HCT116 (cell line): ENCODE results near the gene MMP23B.

Source experiments
- CEBPB ChIP-seq: IDR thresholded peaks from 2 replicates; pipeline ENCODE4 v1.6.1; 2012; ENCODE audit warnings: low read depth
- EGR1 ChIP-seq: IDR thresholded peaks from 2 replicates; pipeline ENCODE4 v1.6.1; 2012; ENCODE audit warnings: low read depth
- ELF1 ChIP-seq: IDR thresholded peaks from 2 replicates; pipeline ENCODE4 v1.6.1; 2012; ENCODE audit warnings: low read depth, borderline replicate concordance
- EZH2 ChIP-seq: fragments of 200-600 bp; sonication (generic); IDR thresholded peaks from 2 replicates; pipeline ENCODE4 v1.6.1; 2017; ENCODE audit warnings: antibody characterized with exemption, mixed run types
- EZH2phosphoT487 ChIP-seq: fragments of 200-600 bp; IDR thresholded peaks from 2 replicates; pipeline ENCODE4 v1.6.1; 2018; ENCODE audit warnings: antibody characterized with exemption, borderline replicate concordance
- POLR2A ChIP-seq: IDR thresholded peaks from 2 replicates; pipeline ENCODE4 v1.7.0; 2011; ENCODE audit warnings: borderline replicate concordance; ENCODE audit not compliant: insufficient read depth, insufficient read length; ENCODE audit errors: extremely low read depth
- SP1 ChIP-seq: IDR thresholded peaks from 2 replicates; pipeline ENCODE4 v1.6.1; 2012; ENCODE audit warnings: low read depth
- SRF ChIP-seq: IDR thresholded peaks from 2 replicates; pipeline ENCODE4 v1.6.1; 2012; ENCODE audit warnings: low read depth
- TCF7L2 ChIP-seq: IDR thresholded peaks from 2 replicates; pipeline ENCODE4 v1.7.0; 2011; ENCODE audit warnings: borderline replicate concordance, inconsistent platforms; ENCODE audit not compliant: insufficient read depth, insufficient read length; ENCODE audit errors: extremely low read depth
- ZFX ChIP-seq: fragments of 450-650 bp; IDR thresholded peaks from 2 replicates; pipeline ENCODE4 v1.6.1; 2017
- TF ChIP-seq, protein P1 (sequence below), 3 experiments: fragments of 200-600 bp in 1 of 3; sonication (generic) in 1 of 3; IDR thresholded peaks in 2 of 3; conservative IDR thresholded peaks in 1 of 3; 2 replicates each; pipeline ENCODE4 v1.5.1; 2012 to 2017; ENCODE audit warnings: low read depth in 2 of 3, low read length in 2 of 3, antibody characterized with exemption in 1 of 3, borderline replicate concordance in 1 of 3, control low read depth in 1 of 3, mild to moderate bottlenecking in 1 of 3, mixed read lengths in 1 of 3, mixed run types in 1 of 3, moderate library complexity in 1 of 3; ENCODE audit not compliant: insufficient read depth in 1 of 3
- TF ChIP-seq, protein P2 (sequence below): IDR thresholded peaks from 2 replicates; pipeline ENCODE4 v1.6.1; 2011; ENCODE audit warnings: mild to moderate bottlenecking, low read length, moderate library complexity; ENCODE audit not compliant: insufficient replicate concordance; ENCODE audit errors: extremely low read depth

GRCh38 chr1:1623631-1624442 lies 8.1 kb upstream of the MMP23B start:
- TF ChIP-seq, protein P1, sequence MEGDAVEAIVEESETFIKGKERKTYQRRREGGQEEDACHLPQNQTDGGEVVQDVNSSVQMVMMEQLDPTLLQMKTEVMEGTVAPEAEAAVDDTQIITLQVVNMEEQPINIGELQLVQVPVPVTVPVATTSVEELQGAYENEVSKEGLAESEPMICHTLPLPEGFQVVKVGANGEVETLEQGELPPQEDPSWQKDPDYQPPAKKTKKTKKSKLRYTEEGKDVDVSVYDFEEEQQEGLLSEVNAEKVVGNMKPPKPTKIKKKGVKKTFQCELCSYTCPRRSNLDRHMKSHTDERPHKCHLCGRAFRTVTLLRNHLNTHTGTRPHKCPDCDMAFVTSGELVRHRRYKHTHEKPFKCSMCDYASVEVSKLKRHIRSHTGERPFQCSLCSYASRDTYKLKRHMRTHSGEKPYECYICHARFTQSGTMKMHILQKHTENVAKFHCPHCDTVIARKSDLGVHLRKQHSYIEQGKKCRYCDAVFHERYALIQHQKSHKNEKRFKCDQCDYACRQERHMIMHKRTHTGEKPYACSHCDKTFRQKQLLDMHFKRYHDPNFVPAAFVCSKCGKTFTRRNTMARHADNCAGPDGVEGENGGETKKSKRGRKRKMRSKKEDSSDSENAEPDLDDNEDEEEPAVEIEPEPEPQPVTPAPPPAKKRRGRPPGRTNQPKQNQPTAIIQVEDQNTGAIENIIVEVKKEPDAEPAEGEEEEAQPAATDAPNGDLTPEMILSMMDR (IDR thresholded peaks at IDR 0.05 in 2 of 3, conservative IDR thresholded peaks at IDR 0.05 in 1 of 3; ENCODE audit: borderline replicate concordance in 1 of 3, insufficient read depth in 1 of 3, low read depth in 2 of 3, low read length in 2 of 3): no peak
- TF ChIP-seq EZH2phosphoT487: no peak
- no peak for TF ChIP-seq POLR2A
- TF ChIP-seq EGR1: no peak
- TF ChIP-seq CEBPB: no peak
- no peak for TF ChIP-seq SP1
- no peak for TF ChIP-seq ELF1
- TF ChIP-seq ZFX: no peak
- no peak for TF ChIP-seq SRF
- no peak for TF ChIP-seq EZH2
- TF ChIP-seq TCF7L2: no peak
- TF ChIP-seq, protein P2, sequence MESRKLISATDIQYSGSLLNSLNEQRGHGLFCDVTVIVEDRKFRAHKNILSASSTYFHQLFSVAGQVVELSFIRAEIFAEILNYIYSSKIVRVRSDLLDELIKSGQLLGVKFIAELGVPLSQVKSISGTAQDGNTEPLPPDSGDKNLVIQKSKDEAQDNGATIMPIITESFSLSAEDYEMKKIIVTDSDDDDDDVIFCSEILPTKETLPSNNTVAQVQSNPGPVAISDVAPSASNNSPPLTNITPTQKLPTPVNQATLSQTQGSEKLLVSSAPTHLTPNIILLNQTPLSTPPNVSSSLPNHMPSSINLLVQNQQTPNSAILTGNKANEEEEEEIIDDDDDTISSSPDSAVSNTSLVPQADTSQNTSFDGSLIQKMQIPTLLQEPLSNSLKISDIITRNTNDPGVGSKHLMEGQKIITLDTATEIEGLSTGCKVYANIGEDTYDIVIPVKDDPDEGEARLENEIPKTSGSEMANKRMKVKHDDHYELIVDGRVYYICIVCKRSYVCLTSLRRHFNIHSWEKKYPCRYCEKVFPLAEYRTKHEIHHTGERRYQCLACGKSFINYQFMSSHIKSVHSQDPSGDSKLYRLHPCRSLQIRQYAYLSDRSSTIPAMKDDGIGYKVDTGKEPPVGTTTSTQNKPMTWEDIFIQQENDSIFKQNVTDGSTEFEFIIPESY: no peak
